ENCODE data around the gene SEMA4A.
"Not testable (repeated sequence)": the region's sequence is repeated elsewhere in the genome, so short reads cannot be mapped to it uniquely, and the experiment has no call there.

The SEMA4A gene

DNA sequence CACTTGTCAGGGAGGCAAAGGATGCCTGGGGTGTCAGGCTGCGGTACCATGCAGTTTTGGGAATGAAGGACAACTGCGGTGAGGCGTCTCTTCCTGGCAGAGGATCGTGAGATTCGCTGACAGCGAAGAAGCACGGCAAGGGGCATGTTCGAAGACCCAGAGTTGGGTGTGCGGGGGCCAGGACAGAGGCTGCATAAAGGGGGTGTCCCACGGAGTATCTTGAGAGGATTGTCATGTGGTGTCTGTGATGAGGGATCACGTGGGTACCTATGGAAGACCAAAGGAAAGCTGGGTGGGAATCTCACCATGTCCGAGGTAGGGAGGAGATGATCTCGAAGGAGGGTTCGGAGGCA, 40.9 kb downstream of the SEMA4A start:
- DNase-seq (ENCODE audit: low read depth), result no peak

DNA sequence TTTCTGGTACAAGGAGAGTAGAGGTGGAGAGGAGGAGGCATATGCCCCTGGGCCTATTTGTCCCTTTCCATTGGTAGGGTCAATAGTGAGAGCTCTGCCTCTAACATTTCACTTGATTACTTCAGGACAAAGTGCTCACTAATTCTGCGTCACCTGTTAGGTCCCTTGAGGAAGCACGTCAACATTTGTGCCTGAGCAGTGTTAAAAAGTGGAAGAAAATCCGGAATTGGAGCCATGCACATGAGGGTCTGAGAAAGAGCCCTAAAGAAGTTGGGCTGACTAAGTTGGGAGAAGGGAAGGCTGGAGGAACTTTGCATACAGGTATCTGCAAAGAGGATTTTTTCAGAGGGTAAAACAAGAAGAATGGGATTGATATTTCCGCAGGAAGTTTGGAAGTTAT, 42.5 kb downstream of the SEMA4A start:
- DNase-seq (ENCODE audit: low read depth), result no peak

DNA sequence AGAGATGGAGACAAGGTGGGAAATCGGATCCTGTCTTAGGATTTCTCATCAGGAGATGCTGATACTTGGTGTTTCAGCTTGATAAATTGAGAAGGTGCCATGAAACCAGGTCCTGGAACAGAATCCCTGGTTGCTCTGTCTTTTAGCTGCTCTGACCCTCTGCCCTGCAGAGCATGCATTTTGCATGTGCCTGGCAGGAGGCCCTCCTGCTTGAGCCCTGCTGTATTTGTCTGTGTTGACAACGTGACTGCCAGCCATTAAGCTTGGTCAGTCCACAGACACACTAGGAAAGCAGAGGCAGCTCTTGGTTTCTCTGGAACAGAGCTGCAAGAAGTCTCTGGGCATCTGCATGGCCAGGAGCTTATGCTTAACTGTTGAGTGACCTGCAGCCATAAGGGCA, 43.1 kb downstream of the SEMA4A start:
- no peak for DNase-seq (ENCODE audit: low read depth)

DNA sequence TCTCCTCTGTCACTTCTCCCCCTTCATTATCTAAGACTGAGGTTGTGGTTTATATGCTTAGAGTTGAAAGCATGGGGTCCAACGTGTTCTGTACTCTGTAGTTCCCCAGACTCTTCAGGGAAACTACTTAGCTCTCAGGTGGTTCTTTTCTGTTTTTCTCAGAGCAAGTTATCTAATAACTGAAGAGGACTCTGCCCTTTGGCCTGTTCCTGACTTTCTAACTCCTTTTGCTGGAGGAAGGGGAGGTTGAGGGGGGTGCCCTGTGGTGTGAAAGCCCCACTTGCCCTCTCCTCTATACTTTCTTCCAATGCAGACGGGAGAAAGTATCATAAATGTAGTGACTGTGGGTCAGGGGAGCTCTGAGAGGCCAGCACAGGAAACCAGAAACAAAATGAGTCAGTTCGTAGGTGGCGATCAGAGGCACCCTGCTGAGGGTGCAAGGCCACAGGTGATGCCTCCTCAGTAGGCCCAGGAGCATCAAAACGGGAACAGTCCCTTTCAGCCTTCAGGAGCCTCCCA, 45.5 kb downstream of the SEMA4A start:
- no peak for DNase-seq (ENCODE audit: low read depth)

DNA sequence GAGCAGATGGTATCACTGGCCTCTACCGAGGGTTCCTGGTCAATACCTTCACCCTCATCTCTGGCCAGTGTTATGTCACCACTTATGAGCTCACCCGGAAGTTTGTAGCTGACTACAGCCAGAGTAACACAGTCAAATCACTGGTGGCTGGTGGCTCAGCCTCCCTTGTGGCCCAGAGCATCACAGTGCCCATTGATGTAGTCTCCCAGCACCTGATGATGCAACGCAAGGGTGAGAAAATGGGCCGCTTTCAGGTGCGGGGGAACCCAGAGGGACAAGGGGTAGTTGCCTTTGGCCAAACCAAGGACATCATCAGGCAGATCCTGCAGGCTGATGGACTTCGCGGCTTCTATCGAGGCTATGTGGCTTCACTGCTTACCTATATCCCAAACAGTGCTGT, 46.7 kb downstream of the SEMA4A start:
- no peak for DNase-seq (ENCODE audit: low read depth)

DNA sequence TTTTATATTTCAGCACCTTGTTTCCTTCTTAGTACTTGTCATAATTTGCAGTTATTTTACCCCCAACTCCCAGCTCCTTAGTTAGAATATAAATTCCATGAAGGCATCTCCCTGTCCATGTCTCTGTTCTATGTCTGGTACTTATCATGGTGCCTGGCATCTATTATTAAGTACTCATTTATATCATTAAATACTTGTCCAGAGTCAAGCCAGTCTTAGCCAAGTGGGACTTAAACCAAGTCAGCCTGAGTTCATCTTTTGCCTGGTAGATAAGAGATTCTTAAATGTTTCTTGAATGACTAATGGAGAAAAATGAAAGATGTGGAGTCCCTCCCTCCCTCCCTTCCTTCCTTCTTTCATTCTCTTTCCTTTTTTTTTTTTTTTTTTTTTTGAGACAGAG, 49.9 kb downstream of the SEMA4A start:
- no peak for DNase-seq (ENCODE audit: low read depth)

DNA sequence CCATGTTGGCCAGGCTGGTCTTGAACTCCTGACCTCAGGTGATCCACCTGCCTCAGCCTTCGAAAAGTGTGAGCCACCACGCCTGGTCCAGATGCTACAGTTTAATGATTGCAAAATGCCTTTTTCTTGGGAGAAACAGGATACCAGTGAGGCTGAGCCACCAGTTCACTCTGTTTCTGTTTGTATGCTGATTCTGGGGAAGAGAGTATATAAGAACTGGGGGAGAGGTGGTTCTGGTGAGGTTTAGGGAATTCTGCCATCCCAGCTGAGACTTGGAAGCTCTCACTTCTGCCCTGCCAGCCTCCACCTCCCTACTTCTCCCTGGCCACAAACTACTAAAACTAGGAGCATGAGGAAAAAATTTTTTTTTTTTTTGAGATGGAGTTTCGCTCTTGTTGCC, 51.3 kb downstream of the SEMA4A start:
- no peak for DNase-seq (ENCODE audit: low read depth)

DNA sequence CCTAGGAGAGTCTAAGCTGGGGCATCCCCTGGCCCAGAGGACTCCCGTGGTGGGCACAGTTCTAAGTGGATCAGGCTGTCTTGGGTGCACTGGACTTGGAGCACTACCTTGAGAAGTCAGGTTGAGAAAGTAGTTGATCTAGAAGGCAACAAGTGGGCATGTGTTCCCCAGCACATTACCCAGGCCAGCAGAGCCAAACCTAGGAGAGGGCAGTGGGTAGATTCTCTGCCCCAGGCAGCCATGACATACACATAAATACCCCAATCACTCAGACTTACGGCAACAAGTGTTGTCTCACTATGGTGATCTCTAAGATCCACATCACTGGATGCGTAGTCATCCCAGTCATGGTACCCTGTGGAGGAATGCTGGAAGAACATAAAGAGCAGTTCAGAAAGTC, 57.9 kb downstream of the SEMA4A start:
- DNase-seq (ENCODE audit: low read depth), result no peak

DNA sequence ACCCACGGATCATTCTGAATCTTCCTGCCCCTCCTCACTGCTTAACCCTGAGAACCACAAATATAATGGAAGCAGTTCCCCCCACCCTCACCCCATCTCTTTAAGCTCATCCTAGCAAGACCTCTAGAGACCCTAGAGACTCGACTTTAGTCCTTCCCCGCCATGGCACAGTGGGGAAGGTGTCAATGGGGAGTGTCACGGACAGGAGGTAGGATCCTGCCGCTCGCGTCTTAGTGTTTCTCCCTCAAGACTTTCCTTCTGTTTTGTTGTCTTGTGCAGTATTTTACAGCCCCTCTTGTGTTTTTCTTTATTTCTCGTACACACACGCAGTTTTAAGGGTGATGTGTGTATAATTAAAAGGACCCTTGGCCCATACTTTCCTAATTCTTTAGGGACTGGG, 58.7 kb downstream of the SEMA4A start:
- no peak for DNase-seq (ENCODE audit: low read depth)

DNA sequence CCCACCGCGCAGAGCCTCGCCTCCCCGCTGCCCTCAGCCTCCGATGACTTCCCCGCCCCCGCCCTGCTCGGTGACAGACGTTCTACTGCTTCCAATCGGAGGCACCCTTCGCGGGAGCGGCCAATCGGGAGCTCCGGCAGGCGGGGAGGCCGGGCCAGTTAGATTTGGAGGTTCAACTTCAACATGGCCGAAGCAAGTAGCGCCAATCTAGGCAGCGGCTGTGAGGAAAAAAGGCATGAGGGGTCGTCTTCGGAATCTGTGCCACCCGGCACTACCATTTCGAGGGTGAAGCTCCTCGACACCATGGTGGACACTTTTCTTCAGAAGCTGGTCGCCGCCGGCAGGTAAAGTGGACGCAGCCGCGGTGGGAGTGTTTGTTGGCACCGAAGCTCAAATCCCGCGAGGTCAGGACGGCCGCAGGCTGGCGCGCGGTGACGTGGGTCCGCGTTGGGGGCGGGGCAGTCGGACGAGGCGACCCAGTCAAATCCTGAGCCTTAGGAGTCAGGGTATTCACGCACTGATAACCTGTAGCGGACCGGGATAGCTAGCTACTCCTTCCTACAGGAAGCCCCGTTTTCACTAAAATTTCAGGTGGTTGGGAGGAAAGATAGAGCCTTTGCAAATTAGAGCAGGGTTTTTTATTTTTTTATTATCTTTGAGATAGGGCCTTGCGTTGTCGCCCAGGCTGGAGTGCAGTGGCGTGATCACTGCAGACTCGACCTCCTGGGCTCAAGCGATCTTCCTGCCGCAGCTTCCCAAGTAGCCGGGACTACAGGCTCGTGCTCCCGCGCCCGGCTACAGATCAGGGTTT, 59.7 kb downstream of the SEMA4A start, which contains the start of gene PMF1:
TSS of gene PMF1 (plus strand) at position 175 of the 811 bp plus-strand sequence. CDS start at position 184, 9 bp downstream.
- DNase-seq (ENCODE audit: low read depth), result peak; percentile 91

DNA sequence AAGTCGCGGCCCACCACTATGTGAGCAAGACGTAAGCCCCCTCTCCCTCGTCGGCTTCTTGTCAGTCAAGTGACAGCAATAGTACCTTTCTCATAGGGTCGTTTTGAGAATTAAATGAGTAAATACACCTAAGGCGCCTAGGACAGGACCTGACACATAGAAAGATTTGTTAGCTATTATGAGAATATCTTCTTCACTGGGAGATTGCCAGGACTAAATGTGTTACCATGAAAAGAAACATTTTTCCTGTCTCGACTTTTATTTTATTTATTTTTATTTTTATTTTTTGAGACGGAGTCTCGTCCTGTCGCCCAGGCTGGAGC, 60.2 kb downstream of the SEMA4A start:
- no peak for DNase-seq (ENCODE audit: low read depth)

DNA sequence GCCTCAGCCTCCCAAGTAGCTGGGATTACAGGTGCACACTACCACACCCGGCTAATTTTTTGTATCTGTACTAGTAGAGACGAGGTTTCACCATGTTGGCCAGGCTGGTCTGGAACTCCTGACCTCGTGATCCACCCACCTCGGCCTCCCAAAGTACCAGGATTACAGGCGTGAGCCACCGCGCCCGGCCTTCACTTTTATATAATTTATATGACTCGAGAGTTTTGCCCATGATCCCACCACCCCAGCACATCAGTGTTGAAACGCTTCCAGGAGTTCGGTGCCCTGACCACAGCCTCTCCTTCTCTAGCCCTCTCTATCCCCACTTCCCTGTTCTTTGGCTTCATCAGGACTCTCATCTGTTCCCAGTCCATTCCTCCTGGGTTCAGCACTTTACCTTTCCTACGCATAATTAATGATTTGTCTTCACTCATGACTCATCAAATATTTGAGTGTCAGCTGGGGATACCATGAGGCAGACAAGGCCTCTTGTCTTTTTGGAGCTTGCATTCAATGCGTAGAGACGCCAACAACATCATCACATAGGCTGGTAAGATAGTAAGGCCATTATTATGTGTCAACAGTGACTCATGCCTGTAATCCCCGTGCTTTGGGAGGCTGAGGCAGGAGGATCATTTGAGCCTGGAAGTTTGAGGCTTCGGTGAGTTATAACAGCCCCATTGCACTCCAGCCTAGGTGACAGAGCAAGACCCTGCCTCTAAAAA, 60.8 kb downstream of the SEMA4A start:
- DNase-seq (ENCODE audit: low read depth), result no peak

DNA sequence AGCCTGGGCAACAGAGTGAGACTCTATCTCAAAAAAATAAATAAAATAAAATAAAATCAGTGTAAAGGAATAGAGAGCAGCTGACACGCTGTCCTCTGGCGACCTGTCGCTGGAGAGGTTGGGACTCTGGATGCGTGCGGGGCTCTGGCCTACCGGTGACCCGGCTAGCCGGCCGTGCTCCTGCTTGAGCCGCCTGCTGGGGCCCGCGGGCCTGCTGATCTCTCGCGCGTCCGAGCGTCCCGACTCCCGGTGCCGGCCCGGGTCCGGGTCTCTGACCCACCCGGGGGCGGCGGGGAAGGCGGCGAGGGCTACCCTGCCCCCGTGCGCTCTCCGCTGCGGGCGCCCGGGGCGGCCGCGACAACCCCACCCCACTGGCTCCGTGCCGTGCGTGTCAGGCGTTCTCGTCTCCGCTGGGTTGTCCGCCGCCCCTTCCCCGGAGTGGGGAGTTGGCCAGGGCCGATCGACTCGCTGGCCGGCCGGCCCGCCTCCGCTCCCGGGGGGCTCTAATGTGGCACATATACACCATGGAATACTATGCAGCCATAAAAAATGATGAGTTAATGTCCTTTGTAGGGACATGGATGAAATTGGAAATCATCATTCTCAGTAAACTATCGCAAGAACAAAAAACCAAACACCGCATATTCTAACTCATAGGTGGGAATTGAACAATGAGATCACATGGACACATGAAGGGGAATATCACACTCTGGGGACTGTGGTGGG, 63.1 kb downstream of the SEMA4A start:
- not testable (repeated sequence) for DNase-seq (ENCODE audit: low read depth)

DNA sequence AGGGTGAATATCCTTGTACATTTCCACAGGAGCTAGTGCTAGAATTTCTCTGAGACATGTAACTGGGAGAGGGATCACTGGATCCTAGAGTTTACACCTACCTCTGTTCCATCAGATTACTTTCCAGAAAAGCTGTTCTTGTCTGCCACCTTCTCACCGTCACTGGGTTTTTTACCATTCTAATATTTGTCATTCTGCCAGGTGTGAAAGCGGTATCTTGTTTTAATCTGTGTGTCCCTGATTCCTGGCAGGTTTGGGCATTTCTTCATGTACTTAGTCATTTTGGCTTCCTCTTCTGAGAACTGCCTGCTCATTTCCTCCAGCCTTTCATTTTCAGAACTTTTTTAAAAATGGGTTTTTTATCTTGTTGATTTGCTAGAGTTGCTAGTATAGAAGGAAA, 64.5 kb downstream of the SEMA4A start:
- no peak for DNase-seq (ENCODE audit: low read depth)

DNA sequence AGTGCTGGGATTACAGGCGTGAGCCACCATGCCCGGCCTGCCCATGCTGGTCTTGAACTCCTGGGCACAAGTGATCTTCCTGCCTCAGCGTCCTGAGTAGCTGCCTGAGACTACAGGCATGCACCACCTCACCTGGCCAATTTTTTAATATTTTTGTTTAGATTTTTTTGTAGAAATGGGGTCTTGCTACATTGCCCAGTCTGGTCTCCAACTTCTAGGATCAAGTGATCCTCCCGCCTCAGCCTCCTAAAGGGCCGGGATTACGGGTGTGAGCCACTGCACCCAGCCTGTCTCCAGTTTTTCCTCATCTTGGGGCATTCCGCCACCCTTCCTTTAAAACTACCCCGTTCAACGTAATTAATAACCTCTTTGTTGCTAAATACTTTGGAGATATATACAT, 66.8 kb downstream of the SEMA4A start:
- no peak for DNase-seq (ENCODE audit: low read depth)

DNA sequence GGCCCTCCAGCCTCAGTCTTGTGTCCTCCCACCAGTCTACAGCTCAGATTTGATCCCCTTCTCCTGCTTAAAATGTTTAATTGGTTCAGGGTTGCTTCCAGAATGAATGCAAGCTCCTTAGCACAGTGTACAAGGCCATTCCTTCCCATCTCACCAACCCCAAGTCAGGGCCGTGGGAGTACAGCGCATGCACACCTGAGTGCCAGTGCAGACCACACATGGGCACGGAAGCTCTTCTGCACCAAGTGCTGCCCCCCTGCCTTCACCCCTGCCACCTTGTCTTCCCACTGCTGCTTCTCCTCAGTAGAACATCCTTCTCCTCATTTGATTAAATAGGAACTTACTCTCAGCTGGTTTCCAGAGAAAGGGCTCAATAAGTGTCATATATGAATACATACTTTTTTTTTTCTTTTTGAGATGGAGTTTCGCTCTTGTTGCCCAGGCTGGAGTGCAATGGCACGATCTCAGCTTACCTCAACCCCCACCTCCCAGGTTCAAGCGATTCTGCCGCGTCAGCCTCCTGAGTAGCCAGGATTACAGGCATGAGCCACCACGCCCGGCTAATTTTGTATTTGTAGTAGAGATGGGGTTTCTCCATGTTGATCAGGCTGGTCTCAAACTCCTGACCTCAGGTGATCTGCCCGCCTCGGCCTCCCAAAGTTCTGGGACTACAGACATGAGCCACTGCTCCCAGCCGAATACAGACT, 68.8 kb downstream of the SEMA4A start:
- DNase-seq (ENCODE audit: low read depth), result no peak

DNA sequence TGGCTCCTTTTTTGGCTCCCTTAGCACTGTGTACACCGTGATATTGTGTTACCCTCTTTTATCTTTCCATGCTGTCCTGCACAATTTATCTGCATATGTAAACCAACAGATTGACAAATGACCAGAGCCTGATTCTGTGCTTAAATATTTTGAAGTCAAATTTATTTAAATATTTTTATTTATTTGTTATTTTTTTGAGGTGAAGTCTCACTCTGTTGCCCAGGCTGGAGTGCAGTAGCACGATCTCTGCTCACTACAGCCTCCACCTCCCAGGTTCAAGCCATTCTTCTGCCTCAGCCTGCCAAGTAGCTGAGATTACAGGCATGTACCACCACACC, 72.3 kb downstream of the SEMA4A start:
- no peak for DNase-seq (ENCODE audit: low read depth)

DNA sequence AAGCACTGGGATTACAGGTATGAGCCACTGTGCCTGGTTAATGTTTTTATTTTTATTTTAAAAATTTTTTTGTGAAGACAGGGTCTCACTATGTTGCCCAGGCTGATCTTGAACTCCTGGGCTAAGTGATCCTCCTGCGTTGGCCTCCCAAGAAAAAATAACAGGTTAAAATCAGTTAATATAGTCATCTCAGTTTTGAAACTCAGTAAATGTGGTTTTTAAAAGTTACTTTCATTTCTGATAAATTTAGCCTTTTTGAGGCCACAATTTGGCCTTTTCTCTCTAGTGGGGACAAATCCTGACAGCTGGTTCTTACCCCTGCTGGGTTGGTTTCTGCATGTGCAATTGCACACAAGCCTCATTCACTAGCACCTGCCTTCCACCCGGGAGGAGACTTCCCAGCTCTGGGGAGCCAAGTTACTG, 72.7 kb downstream of the SEMA4A start:
- no peak for DNase-seq (ENCODE audit: low read depth)

DNA sequence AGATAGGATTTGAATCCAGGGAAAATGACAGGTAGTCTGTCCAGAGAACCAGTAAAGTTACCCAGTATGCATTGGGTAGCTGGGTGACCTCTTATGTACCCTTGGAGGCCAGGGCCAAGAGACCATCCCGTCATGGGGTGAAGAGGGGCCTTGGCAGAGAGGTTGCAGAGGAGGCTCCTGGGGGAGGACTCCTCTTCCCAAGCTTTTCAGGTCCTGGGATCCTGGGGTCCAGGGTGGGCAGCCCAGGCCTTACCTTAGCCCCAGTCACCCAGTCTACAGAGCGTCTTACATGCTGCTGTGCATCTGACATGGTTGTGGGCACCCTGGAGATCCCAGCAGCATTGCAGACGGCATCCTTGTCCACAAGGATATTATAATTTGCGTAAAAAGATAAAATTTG, 73.4 kb downstream of the SEMA4A start:
- DNase-seq (ENCODE audit: low read depth), result no peak
